GM12801 (cell line): Measurements from ENCODE around the gene LMAN2L.

ENCODE experiments used
- CTCF ChIP-seq: IDR thresholded peaks from one replicate; pipeline ENCODE4 v1.5.1; 2011; ENCODE audit warnings: control low read depth; ENCODE audit not compliant: insufficient read length; ENCODE audit errors: extremely low read depth

The LMAN2L gene

GRCh38 chr2:96683307-96683706 lies 56.6 kb downstream of the LMAN2L start:
- TF ChIP-seq CTCF: no peak

GRCh38 chr2:96681540-96681939 lies 58.3 kb downstream of the LMAN2L start:
- TF ChIP-seq CTCF: no peak

DNA sequence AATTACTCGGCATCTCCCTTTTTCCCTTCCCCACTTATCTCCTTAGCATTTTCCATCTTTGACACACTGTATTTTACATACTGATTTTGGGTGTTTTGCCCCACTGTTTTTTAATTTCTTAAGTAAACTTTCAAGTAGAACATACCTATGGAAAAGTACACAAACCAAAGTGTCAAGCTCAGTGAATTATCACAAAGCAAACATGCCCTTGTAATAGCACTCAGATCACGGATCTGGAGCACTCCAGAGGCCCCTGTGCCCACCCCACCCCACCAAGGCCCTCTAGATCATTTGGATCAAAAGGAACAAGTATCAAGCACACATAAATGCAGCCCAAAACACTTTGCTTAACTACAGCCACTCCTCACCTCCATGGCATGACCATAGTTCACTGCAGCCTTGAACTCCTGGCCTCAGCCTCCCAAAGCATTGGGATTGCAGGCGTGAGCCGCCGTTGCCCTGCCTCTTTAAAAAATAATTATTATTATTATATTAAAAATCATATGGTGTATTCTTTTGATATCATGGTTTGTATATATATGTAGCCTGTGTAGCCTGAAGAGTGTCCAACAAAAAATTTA lies 59.2 kb downstream of the LMAN2L start:
- TF ChIP-seq CTCF: no peak

- TF ChIP-seq CTCF: no peak
These were observed 60.0 kb downstream of the LMAN2L start for GRCh38 chr2:96679848-96680247.

GRCh38 chr2:96669539-96670215 lies 70.2 kb downstream of the LMAN2L start:
- TF ChIP-seq CTCF: no peak

DNA sequence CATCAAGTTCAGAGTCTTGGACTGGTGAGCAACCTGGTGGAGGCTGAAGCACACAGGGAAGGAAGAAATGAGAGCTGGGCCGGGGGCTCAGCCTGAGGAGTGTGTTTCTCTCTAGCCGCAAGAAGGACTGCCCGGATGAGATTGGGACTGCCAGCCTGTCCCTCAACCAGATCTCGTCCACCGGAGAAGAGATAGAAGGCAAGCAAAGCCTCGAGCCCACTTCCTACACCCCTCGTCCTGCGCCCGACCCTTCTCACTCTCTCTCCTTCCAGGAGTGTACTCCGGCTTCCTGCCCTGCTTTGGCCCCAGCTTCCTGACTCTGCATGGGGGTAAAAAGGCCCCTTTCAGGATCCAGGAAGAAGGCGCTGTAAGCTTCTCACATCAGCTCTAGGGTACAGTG lies 71.1 kb downstream of the LMAN2L start:
- TF ChIP-seq CTCF: no peak

DNA sequence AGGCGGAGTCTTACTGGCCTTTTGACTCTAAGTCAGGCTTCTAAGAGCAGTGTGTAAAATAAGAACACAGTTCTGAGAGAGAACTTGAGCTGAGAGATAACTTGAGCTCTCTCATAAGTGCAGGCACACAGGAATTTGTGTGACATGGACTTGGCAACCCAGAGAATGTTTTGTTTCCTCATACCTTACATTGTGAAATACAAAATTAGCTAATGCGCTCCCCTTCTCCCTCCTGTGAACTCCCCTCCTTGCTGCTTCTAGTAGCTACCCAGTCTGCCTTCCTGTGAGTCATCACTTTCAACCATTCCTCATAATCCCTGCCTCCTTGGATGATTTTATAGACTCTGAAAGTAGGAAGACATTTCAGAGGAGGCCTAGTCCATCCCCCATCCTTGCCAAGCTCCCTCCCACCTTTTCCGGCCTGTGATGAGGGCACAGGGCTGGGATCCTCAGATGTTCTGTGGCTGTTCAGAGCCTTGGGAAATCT lies 74.7 kb downstream of the LMAN2L start:
- TF ChIP-seq CTCF: no peak
